GM13977 (cell line): ENCODE measurements around the gene RAMP1.
"Not testable (repeated sequence)": the region's sequence is repeated elsewhere in the genome, so short reads cannot be mapped to it uniquely, and the experiment has no call there.

ENCODE experiments used
- DNase-seq: peaks from one replicate; pipeline ENCODE4 v3.0.0; 2012; ENCODE audit warnings: low spot score
- CTCF ChIP-seq: IDR thresholded peaks from 2 replicates; pipeline ENCODE4 v1.5.1; 2012; ENCODE audit warnings: mild to moderate bottlenecking, control low read depth; ENCODE audit not compliant: insufficient read depth; ENCODE audit errors: extremely low read depth, missing control alignments
- in situ Hi-C: fragments of 300-500 bp; cut with MboI; formaldehyde crosslinking; loops from one replicate; pipeline ENCODE4 v1.12.0; 2022; ENCODE audit warnings: low sequenced_read_pairs, low pct_unique_long_range_greater_than_20kb, mixed read lengths, inconsistent platforms; ENCODE audit not compliant: unreplicated experiment

The RAMP1 gene

GRCh38 chr2:237940828-237941227 is 81.4 kb downstream of the RAMP1 start:
- in situ Hi-C loops: no loop called here
- no peak for DNase-seq
- TF ChIP-seq CTCF: no peak

- in situ Hi-C loops: no loop called here
- TF ChIP-seq CTCF: no peak
- no peak for DNase-seq
Measured at GRCh38 chr2:237941239-237941638, 81.8 kb downstream of the RAMP1 start.

- in situ Hi-C loops: no loop called here
- DNase-seq: no peak
- no peak for TF ChIP-seq CTCF
Measured at GRCh38 chr2:237942513-237942899, 83.1 kb downstream of the RAMP1 start.

GRCh38 chr2:237943395-237944094 is 84.1 kb downstream of the RAMP1 start:
- TF ChIP-seq CTCF: no peak
- no peak for DNase-seq
- in situ Hi-C loops: no loop called here

GRCh38 chr2:237944302-237944701 is 84.9 kb downstream of the RAMP1 start:
- TF ChIP-seq CTCF: no peak
- in situ Hi-C loops: no loop called here
- DNase-seq: no peak

- no peak for TF ChIP-seq CTCF
- no peak for DNase-seq
- in situ Hi-C loops: no loop called here
Measured at GRCh38 chr2:237946423-237946822, 87.0 kb downstream of the RAMP1 start.

GRCh38 chr2:237951354-237951753 is 91.9 kb downstream of the RAMP1 start:
- in situ Hi-C loops, DNase-seq: not testable (repeated sequence)
